OCI-LY3 (cell line): ENCODE results near the gene CAMK1D.

Source experiments
- CTCF ChIP-seq: fragments of 200-600, 300-600 bp; sonication (generic); IDR thresholded peaks from 2 replicates; pipeline ENCODE4 v1.5.1; 2014; ENCODE audit warnings: antibody characterized with exemption, low read length, low read depth
- EZH2phosphoT487 ChIP-seq: fragments of 200-600 bp; shearing (Covaris generic); IDR thresholded peaks from 2 replicates; pipeline ENCODE4 v1.6.1; 2018; ENCODE audit warnings: antibody characterized with exemption, mixed run types, low read depth

GRCh38 chr10:12443026-12443425, 93.7 kb downstream of the CAMK1D start:
- no peak for TF ChIP-seq CTCF
- TF ChIP-seq EZH2phosphoT487: no peak
